Glomerular visceral epithelial cell (primary cell): Measurements from ENCODE around the gene REEP6.

Experiments
- DNase-seq: peaks from one replicate; pipeline ENCODE4 v3.0.0-alpha.2; 2016; ENCODE audit errors: extremely low spot score

The REEP6 gene

DNA sequence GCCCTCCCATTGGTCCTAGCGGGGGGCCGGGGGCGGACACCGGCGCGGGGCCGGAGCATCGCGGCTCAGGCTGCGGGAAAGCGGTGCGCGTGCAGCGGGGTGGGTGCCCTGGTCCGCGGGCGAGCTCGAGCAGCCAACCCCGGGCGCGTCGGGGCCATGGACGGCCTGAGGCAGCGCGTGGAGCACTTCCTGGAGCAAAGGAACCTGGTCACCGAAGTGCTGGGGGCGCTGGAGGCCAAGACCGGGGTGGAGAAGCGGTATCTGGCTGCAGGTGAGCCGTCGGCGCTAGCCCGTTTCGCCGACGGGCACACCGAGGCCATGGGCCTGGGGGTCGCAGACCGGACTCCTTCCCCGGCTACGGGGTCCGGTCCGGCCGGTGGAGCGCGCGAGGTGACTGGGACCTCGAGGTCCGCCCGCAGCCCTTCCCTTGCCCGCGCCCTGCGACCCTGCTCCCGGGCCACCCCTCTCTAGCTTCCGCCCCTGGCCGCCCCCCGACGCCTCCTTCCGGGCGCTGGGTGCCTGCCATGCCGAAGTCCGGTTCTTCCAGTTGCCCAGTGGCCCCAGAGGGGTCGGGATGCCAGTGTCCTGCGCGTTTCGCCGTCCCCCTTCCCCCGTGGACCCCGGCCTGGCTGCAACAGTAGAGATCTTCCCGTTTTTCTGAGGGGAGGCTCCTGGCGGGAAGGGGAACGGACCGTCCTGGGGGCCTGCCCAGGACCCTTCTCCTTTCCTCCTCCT, at the start of gene REEP6:
TSS of gene REEP6 (plus strand) at position 68 of the 735 bp plus-strand sequence. CDS start at position 157, 89 bp downstream.
- no peak for DNase-seq

DNA sequence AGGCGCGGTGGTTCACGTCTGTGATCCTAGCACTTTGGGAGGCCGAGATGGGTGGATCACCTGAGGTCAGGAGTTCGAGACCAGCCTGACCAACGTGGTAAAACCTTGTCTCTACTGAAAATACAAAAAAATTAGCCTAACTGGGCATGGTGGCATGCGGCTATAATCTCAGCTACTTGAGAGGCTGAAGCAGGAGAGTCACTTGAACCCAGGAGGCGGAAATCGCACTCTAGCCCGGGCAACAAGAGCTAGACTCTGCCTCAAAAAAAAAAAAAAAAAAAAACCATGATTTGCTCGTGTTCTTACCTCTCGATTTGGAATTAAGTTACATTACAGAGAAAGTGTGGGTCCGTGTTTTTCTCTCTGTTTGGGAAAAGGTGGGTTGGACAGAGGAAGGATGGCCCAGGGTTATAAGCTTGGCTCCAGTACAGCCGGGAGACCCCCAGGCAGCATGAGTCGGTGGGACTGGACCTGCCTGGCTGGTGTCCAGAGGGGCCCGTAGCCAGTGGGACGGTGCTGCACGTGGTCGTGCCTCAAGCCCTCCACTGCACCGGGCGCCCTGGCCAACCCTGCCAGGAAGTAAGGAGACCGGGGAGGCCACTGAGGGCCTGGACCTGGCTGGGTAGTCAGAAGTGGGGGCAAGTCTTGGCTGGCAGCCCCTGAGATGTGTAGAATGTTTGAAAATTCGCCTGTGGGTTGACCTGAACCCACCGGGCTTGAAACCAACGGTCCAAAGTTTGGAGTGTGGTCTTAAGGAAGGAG, 49.1 kb upstream of the REEP6 start:
- DNase-seq: no peak

DNA sequence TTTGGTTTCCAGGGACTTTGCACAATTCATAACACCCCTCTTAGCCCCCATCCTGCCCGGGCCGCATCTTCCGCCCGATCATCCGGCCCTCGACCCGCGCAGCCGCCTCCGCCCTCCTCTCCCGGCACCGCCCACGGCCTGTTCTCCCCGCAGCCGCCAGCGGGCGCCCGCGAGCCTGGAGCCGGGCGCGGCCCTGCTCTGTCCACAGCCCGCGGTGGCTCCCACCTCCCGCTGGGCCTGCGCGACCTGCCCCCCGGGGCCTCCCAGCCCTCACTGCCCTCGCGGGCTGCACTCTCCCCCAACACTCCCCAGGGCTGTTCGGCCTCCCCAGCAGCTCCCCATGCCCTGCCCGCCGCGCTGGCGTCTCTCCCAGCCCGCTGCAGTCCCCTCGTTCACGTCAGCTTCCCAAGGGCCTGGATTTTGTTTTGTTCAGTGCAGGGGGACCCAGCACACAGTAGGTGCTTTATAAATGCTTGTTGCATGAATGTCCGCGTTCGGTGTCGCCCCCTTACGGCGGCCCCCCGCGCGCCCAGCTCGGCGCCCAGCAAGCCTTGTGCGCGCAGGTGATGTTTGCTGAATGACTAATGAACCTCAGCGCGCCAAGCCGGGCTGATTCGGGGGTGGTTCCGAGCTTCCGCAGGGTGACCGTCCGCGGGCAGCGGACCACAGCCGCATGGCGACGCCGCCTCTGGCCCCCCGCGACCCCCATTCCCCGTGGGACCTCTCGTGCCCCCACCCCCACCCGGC, 45.6 kb upstream of the REEP6 start:
- DNase-seq: peak; percentile 74

DNA sequence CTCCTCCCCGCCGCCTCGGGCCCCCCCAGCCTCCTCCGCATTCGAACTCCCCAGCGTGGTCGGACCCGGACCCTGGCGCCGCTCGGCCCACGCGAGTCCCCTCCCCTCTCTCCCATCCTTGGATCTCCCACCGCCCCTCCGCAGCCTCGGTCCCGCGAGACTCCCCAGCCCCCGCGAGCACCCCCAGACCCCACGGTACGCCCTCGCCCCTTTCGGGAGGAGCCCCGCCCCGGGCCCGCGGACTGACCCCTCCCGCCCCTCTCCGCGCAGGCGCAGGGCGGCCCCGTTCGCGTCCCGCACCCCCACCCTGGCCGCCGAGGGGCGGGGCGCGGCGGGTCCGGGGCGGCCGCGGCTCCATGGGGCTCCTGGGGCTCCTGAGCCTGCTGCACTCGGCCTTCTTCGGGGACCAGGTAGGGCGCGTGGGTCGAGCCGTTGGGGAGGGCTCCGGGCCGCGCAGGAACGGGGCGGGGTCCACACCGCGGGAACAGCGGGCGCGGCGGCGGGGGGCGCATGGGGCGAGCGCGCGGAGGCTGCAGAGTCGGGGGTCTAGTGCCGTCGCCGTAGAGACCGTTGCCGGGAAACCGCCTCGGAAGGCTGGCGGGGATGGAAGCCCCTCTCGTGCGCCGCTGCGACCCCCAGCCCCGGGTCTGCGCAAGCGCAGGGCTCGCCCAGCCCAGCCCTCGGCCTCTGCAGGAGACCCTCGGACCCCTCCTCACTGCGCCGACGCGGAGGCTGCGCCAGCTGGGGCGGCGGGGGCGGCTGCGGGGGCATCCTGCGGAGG, 44.9 kb upstream of the REEP6 start:
- DNase-seq: peak; percentile 59

DNA sequence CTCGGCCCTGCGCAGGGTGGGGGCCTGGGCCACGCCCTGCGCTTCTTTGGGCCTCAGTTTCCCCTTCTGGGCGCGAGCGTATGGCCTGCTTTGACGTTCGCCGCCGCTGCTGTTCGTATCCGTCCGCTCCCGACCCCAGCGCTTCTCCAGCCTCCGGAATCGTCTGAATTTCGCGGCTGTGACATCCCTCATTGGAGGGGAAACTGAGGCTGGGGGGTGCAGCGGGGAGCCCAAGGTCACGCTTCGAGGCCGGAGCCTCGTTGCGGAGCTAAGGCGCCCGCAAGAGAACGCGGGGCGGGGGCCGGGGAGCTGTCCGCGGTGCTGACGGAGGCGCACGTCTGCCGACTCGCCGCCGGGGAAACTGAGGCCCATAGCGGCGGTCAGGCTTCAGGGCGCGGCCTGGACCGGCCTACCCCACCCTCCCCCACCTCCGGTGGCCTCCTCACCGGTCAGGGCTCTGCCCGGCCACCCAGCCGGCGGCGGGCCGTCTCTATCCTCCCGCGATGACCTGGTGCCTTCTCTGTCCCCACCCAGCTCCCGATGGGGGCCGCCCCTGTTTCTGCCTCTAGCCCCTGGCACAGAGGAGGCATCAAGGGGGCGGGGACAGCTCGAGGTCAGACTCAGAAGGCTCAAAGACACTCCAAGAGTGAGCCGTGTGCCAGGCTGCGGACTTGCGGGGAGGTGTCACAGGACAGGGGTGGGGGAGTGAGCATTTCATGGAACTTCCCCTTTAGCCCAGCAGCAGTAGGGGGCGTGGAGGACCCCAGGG, 44.1 kb upstream of the REEP6 start:
- no peak for DNase-seq

DNA sequence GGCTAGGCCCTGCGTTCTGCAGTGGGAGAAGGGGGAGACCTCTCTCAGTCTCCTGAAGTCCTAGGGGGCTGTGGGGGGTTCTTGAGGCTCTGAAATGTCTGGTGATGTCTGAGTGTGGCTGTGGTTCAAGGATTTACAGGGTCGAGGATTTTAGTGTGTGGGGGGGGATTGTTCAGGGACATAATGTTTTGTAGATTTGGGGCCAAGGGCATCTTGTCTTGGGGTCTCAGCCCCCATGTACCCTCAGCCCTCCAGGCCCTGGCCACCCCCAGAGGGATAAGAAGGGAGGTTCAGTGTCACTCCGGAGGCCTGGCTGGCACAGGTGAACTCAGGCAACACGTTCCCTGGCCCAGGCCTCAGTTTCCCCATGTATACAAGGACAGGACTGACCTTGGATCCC, 43.5 kb upstream of the REEP6 start:
- no peak for DNase-seq

DNA sequence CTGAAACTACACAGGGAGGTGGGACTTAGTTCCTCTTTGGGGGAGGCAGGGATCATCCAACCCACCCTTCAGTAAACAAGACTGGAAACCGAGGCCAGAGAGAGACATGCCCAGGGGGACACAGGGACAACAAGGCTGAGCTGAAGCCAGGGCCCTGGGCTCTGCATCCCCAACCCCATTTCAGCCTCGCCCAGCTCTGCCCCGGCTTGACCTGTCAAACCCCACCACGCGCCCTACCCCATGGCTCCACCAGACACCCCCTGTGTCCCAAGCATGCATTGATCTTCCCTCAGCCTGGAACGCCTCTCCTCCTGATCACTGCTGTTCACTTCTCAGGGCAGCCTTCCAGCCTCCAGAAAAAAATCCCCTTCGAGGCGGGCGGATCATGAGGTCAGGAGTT, 43.0 kb upstream of the REEP6 start:
- no peak for DNase-seq

DNA sequence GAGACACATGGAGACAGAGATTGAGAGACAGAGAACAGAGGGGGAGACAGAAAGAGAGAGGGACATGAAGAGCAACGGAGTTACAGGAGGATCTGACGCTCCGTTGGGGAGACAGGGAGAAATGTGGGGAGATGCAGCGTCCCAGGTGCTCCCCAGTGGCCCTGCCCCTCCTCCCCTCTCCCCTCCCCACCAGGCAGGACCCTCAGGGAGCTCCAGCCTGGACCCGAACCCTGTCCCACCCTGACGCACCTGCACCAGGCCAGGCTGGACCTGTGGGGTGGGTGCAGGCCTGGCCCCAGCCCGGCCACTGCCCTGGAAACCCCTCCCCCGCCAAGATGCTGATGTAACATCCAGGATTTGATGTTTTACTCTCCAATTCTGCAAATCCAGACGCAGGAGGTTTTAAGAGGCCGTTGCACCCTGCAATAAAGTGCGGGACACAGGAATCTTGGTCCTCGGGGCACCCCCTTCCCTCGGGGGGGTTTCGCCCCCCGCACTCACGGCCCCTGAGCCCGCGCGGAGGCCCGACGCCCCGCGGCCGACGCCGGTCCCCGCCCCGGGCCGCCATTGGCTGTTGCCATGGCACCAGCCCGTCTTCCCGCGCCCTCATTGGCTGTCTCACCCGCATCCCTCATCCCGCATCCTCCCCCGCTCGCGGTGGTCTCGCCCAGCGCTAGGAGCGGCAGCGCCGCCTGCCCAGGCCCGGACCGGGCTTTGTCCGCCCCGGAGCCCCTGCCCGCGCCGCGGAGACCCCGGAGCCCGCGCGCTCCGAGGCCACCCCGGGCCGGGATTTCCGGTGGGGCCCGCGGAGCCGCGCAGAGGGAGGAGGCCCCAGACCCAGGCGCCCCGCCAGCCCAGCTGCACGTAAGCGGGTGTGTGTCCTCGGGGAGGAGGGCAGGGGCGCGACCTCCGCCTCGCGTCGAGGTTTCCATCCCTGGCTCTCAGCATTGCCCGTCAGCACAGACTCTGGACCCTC, 41.2 kb upstream of the REEP6 start, which contains the start of gene APC2:
TSS of gene APC2 (plus strand) at position 655 of the 976 bp plus-strand sequence. CDS start 2,881 bp downstream, outside the sequence.
- no peak for DNase-seq

DNA sequence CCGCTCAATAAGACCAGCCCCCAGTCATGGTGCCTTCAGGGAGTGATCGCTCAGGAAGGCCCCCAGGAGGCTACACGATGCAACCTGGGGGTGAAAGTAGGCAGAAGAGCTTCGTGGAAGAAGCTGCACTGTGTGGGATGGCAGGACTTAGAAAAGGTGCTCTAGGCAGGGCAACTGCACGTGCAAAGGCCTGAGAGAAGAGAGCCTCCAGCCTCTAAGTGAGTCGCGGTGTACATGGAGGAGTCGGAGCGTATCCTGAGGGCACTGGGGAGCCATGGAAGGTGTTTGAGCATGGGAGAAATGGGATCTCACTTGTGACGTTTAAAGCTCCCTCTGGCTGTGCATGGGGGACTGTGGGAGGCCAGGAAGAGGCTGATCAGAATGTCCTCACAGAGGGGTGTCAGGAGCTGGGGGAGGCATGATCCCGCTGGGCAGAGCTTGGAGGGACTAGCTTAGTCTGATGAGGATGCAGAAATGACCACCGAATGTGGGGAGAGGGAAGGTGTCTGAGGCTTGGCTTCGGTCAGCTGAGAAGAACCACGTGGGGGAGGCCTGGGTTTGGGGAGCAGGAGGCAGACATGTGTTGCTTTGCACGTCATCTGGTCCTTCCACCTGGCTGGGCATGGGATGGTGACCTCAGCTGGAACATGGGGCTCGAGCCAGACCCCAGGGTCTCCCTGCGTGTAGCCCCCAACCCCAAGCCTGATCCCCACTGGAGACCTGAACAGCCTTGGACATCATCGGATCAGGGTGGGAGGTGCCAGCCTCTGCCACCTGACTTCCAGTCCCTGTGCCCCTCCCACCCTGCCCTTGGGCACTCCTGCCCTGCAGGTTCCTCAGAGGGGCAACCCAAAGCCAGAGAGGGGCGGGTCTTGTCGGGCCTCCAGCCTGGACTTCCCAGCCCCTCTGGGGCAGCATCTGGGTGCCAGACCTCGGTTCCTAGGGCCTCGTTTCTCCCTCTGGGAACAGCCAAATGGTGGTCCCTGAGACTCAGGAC, 39.9 kb upstream of the REEP6 start:
- no peak for DNase-seq

DNA sequence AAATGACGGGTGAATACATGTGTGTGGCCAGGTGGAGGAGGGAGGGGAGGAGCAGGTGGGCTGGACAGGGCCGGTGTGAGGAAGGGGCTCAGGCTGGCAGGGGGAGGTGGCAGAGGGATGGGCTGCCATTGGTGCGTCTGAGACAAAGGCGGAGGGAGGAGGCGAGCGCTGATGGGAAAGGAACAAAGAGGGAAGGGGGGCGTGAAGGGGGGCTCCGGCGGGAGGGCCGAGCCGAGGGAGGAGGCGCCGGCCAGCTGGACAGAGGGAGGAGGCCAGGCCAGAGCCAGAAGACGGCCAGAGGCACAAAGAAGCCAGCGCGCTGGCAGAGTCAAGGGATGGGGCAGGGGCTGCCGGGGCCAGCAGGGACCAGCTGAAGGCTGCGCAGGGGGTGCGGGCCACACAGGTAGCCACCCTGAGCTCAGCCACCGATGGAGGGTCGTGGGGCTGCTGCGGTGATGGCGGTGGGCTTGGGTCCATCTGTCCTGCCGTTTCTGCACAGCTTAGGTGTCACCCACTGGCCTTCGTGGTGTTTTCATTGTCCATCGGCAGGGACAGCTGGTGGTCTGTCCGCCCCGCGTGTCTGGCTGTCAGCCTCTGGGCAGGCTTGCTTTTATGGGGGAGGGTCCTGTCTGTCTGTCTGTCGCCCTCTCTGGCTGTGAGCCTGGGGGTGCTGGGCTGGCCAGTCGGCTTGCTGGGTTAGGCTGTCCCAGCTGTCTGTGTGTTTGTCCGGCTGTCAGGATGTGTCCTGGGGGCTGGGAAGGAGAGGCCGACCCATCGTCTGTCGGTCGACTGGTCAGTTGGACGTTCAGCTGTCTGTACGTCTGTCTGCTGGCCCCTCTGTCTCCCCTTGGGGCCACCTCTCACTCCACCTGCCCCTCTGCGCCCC, 38.8 kb upstream of the REEP6 start:
- no peak for DNase-seq

DNA sequence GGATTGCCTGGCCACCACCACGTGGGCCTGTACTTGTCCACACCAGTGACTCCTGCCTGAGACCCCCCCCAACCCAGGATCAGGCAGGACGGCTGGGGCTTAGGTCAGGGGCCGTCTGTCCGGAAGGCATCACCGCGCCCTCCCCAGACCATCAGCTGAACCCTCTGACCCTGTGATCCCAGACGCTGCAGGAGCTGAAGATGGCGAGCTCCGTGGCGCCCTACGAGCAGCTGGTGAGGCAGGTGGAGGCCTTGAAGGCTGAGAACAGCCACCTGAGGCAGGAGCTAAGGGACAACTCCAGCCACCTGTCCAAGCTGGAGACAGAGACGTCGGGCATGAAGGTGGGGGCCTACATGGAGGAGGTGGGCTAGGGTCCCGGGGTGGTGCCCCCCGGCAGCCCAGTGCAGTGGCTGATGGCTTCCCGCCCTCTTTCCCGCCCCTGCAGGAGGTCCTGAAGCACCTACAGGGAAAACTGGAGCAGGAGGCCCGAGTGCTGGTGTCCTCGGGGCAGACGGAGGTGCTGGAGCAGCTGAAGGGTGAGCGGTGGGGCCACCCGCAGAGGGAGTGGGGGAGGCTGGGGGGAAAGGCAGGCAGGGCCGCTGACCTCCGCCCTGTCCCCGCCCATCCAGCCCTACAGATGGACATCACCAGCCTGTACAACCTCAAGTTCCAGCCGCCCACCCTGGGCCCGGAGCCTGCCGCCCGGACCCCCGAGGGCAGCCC, 38.0 kb upstream of the REEP6 start:
- DNase-seq: no peak

DNA sequence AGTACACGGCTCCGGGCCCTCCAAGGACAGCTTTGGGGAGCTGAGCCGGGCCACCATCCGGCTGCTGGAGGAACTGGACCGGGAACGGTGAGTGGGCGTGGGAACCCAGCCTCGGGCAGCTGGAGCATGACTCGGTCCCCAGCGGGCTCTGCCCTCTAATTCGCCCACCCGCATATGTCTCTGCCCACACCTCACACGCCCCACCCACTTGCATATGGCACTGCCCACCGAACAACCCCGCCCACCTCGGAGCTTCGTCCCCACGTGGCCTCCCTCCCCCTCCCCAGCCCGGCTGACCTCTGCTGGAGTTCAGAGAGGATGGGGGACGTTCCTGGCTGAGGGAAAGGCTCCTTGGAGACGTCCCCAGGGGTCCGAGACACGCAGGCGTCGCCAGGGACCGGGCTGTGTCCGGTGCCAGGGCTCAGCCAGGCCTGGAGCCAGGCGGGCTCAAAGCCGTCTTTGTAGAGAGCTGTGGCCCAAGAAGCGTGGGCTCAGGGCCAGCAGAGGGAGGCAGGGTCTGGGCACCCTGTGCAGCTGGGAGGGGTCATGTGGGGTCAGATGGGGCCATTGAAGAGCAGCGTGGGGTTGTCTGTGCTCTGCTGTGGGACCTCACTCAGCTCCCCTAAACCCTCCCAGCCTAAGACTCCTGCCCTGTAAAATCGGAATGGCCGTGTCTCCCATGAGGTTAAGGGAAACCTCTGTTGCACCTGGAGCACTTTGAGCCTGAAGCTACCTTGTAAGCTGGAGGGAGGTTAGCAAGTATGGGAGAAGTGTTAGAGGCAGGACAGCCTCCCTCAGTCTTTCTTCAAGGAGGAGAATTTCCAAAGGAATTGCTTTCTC, 37.2 kb upstream of the REEP6 start:
- DNase-seq: peak; percentile 53

DNA sequence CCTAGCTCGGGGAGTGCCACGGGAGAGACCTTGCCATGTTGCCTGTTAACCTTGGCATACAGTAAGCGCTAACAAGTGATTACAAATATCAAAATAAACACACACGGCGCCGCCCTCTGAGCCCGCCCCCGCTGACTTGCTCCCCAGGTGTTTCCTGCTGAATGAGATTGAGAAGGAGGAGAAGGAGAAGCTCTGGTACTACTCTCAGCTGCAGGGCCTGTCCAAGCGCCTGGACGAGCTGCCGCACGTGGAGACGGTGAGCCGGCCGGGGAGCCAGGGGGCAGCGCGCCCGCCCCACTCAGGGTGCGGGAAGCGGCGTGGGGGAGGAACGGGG, 36.0 kb upstream of the REEP6 start:
- DNase-seq: no peak

DNA sequence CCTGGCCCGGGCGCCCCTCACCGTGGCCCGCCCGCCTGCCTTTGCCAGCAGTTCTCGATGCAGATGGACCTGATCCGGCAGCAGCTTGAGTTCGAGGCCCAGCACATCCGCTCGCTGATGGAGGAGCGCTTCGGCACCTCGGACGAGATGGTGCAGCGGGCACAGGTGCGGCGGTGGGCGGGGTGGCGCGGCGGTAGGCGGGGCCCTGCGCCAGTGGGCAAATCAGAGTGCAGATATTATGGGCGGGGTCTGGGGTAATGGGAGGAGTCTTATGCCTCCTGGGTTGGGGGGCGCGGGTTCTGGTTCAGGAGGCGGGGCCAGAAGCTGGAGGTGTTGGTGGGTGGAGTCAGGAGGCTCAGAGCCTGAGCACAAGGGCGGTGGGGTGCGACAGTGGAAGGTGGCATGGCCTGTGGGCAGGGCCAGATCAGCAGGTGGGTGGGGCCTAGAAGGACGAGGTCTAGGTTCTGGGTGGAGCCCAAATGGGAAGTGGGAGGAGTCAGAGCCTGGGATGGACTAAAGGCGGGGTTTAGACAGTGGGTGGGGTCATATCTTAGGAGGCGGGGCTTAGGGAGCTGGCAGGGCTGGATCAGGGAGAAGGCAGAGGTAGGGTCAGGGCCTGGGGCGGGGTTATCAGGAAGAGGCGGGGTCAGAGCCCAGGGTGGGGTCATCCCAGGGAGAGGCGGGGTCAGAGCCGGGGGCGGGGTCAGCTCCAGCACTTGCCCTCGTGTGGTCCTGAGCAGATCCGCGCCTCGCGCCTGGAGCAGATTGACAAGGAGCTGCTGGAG, 35.5 kb upstream of the REEP6 start:
- peak; percentile 57 for DNase-seq
